IMR-90 (cell line): Measurements from ENCODE around the gene NADK2. TPM values are rescaled to one million over a fixed set of nuclear protein-coding genes. Genes with fewer than 3 reads are reported as not detected.

Experiments
- ATAC-seq: fragments of 200-7000 bp; cut with Tn5 transposase; 2 replicates; pipeline ENCODE4 v1.9.1; 2020; ENCODE audit warnings: low read depth, mild to moderate bottlenecking, moderate library complexity
- BruUV-seq: library from RNA; stranded (reverse); fragments of 400-500 nt; replicated peaks from 2 replicates; lab custom pipeline; 2021; lab: Mats Ljungman, UMichigan
- CTCF ChIA-PET: fragments of 300-600 bp; formaldehyde crosslinking; extraction: SDS; loops from one replicate; lab custom pipeline; 2021; ENCODE audit warnings: antibody characterized with exemption; lab: Yijun Ruan, JAX
- POLR2A ChIA-PET: fragments of 300-600 bp; sonication (Branson Sonifier 250); formaldehyde crosslinking; loops from one replicate; lab custom pipeline; 2022; ENCODE audit warnings: antibody characterized with exemption; ENCODE audit not compliant: unreplicated experiment; lab: Charles Lee
- DNase-seq: peaks from one replicate; pipeline ENCODE4 v3.0.0; 2013
- H2AFZ ChIP-seq: replicated peaks from 2 replicates; pipeline ENCODE3; 2013; ENCODE audit warnings: low read length, mild to moderate bottlenecking; ENCODE audit not compliant: poor library complexity
- H2AK5ac ChIP-seq: 2 replicates; pipeline ENCODE4 v1.6.1; 2013; ENCODE audit warnings: low read depth, low read length, inconsistent platforms
- H2AK9ac ChIP-seq: replicated peaks from 2 replicates; pipeline ENCODE3; 2013; ENCODE audit warnings: mild to moderate bottlenecking, low read depth, low read length, moderate library complexity; ENCODE audit not compliant: poor library complexity
- H2BK120ac ChIP-seq: 2 replicates; pipeline ENCODE4 v1.6.1; 2013; ENCODE audit warnings: low read depth, low read length, inconsistent platforms
- H2BK15ac ChIP-seq: 3 replicates; pipeline ENCODE4 v1.6.1; 2013; ENCODE audit warnings: low read depth, low read length, inconsistent platforms
- H2BK20ac ChIP-seq: 2 replicates; pipeline ENCODE4 v1.6.1; 2013; ENCODE audit warnings: low read depth, mild to moderate bottlenecking, inconsistent platforms, low read length, moderate library complexity
- H2BK5ac ChIP-seq: 2 replicates; pipeline ENCODE4 v1.6.1; 2013; ENCODE audit warnings: mild to moderate bottlenecking, low read depth, low read length, inconsistent platforms; ENCODE audit not compliant: poor library complexity, severe bottlenecking
- H3K14ac ChIP-seq: replicated peaks from 2 replicates; pipeline ENCODE4 v1.6.1; 2013; ENCODE audit warnings: low read depth, low read length, inconsistent platforms
- H3K18ac ChIP-seq: 2 replicates; pipeline ENCODE4 v1.6.1; 2013; ENCODE audit warnings: low read depth, low read length, control low read depth
- H3K23ac ChIP-seq: 2 replicates; pipeline ENCODE4 v1.6.1; 2013; ENCODE audit warnings: low read depth, low read length, inconsistent platforms
- H3K27ac ChIP-seq: 2 replicates; pipeline ENCODE4 v1.5.1; 2013; ENCODE audit warnings: mild to moderate bottlenecking, control low read depth, low read length; ENCODE audit not compliant: insufficient read depth
- H3K27me3 ChIP-seq: 2 replicates; pipeline ENCODE4 v1.6.1; 2013; ENCODE audit warnings: low read length; ENCODE audit not compliant: control insufficient read depth, insufficient read depth
- H3K36me3 ChIP-seq: 2 replicates; pipeline ENCODE4 v1.6.1; 2013; ENCODE audit warnings: low read length, mixed read lengths; ENCODE audit not compliant: control insufficient read depth, insufficient read depth
- H3K4ac ChIP-seq: 2 replicates; pipeline ENCODE4 v1.6.1; 2013; ENCODE audit warnings: low read depth, low read length, inconsistent platforms
- H3K4me1 ChIP-seq: 2 replicates; pipeline ENCODE4 v1.6.1; 2013; ENCODE audit warnings: low read length, mixed read lengths; ENCODE audit not compliant: control insufficient read depth, insufficient read depth
- H3K4me2 ChIP-seq: 2 replicates; pipeline ENCODE4 v1.6.1; 2013; ENCODE audit warnings: low read depth, mild to moderate bottlenecking, control low read depth, low read length, moderate library complexity
- H3K4me3 ChIP-seq: 2 replicates; pipeline ENCODE4 v1.5.1; 2013; ENCODE audit warnings: low read depth, mild to moderate bottlenecking, control low read depth, low read length, moderate library complexity; ENCODE audit not compliant: insufficient read depth
- H3K56ac ChIP-seq: 2 replicates; pipeline ENCODE4 v1.6.1; 2013; ENCODE audit warnings: low read length, inconsistent platforms; ENCODE audit not compliant: insufficient read depth; ENCODE audit errors: extremely low read depth
- H3K79me1 ChIP-seq, 2 experiments: 2 replicates each; pipeline ENCODE4 v1.6.1; 2013; ENCODE audit warnings: low read length in 2 of 2, inconsistent platforms in 1 of 2, low read depth in 1 of 2
- H3K9ac ChIP-seq: 2 replicates; pipeline ENCODE4 v1.6.1; 2013; ENCODE audit warnings: low read depth, low read length, control low read depth
- H3K9me1 ChIP-seq: 2 replicates; pipeline ENCODE4 v1.6.1; 2013; ENCODE audit warnings: low read length, inconsistent platforms; ENCODE audit not compliant: insufficient read depth
- H3K9me3 ChIP-seq: 2 replicates; pipeline ENCODE4 v1.6.1; 2013; ENCODE audit warnings: low read length; ENCODE audit not compliant: control insufficient read depth, insufficient read depth
- H4K20me1 ChIP-seq: 2 replicates; pipeline ENCODE4 v1.6.1; 2013; ENCODE audit warnings: low read length, inconsistent platforms; ENCODE audit not compliant: insufficient read depth
- H4K5ac ChIP-seq: 2 replicates; pipeline ENCODE4 v1.6.1; 2013; ENCODE audit warnings: mild to moderate bottlenecking, low read depth, low read length, control low read depth
- H4K8ac ChIP-seq, 2 experiments: 2 replicates each; pipeline ENCODE4 v1.6.1; 2013; ENCODE audit warnings: low read depth in 2 of 2, low read length in 2 of 2, control low read depth in 1 of 2, inconsistent platforms in 1 of 2
- H4K91ac ChIP-seq: 2 replicates; pipeline ENCODE4 v1.6.1; 2013; ENCODE audit warnings: low read depth, low read length, inconsistent platforms; ENCODE audit not compliant: insufficient read depth
- FOS ChIP-seq: fragments of 150-350 bp; IDR thresholded peaks from 2 replicates; pipeline ENCODE4 v1.6.1; 2016; ENCODE audit warnings: low read depth, low read length
- WGBS, 2 experiments: methylation state at CpG; one replicate each; pipeline versions ENCODE4 v1.1.5 to v1.1.7; 2013; ENCODE audit warnings: missing lambda C conversion rate in 2 of 2; ENCODE audit not compliant: insufficient read length in 1 of 2; ENCODE audit errors: extremely low coverage in 2 of 2; 5-methylcytosine and 5-hydroxymethylcytosine counted together
- dilution Hi-C: fragments of 300-500 bp; cut with HindIII; formaldehyde crosslinking; loops from one replicate; pipeline ENCODE4 v1.14.3; 2018; ENCODE audit warnings: low sequenced_read_pairs; ENCODE audit not compliant: unreplicated experiment
- in situ Hi-C: fragments of 300-500 bp; cut with MboI; formaldehyde crosslinking; loops from 3 replicates; pipeline ENCODE4 v1.14.3; 2019; ENCODE audit warnings: low sequenced_read_pairs, inconsistent platforms, mixed read lengths
- intact Hi-C: fragments of 100-400 bp; cut with micrococcal nuclease; formaldehyde crosslinking; loops from 2 replicates; pipeline ENCODE4 v1.10.0; 2022
- polyA plus RNA-seq, 3 experiments: library from polyadenylated mRNA; depleted of rRNA; stranded (reverse); fragments of >200 nt; gene quantifications; 2 replicates each; pipeline ENCODE4 v1.2.3, GENCODE V29; 2012; ENCODE audit warnings: low replicate concordance in 1 of 3
- total RNA-seq: library from RNA; depleted of rRNA; stranded (reverse); fragments of >200 nt; gene quantifications from 2 replicates; pipeline ENCODE4 v1.2.3, GENCODE V29; 2012

NADK2 gene
- total and polyA plus RNA-seq, 2 of the 4 experiments (the other 2 are of a cell fraction) = 7.4 to 17.4 TPM

DNA sequence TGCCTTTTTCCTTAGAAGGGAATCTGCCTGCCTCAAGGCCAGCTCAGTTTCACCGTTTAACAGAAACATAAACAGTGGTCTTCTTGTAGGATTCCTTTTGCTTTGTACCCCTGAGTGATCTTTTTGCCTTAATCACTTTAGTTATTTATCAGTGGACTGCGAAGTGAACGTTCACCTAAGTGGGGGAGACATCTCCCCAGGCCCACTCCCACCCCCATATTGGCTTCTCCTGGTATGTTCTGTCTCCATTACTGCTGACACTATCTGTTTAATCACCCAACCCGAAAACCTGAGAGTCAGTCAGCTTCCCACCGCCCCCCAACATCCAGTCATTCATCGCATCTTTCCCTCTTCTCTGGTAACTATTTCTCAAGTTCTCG is 88.4 kb downstream of the NADK2 start:
- no TSS peak for BruUV-seq
- no peaks in the 10 kb centered on the region for H3K9me3 ChIP-seq
- H3K4me1 ChIP-seq = peaks cover 18% of the 10 kb centered on the region
- ChIA-PET POLR2A (interaction anchor here (0.6 kb wide), 1 partner anchor 106 kb away, joined by 3 read pairs; no protein-coding TSS in a partner anchor), CTCF (interaction anchor here (0.7 to 2.1 kb wide), 2 partner anchors 74 to 92 kb away, joined by 3 to 6 read pairs; no protein-coding TSS in a partner anchor)
- peak overlapping the region; percentile 84 for H3K9ac ChIP-seq
- H2AK9ac ChIP-seq = peak overlapping the region; percentile 49
- H3K79me1 ChIP-seq = peaks cover 28 to 68% of the 10 kb centered on the region in 2 experiments
- intact Hi-C loops = loop anchor here (2.0 to 5.0 kb wide), 2 partner anchors 88 to 724 kb away; partner anchors contain the start of genes NADK2 and NIPBL
- peak overlapping the region; percentile 92 for H3K4me2 ChIP-seq
- dilution Hi-C loops = no loop called here
- H3K56ac ChIP-seq = 0 out of 2 replicates have a peak overlapping the region, but pooled peaks have one; percentile 9
- peak overlapping the region; percentile 73 for H3K4ac ChIP-seq
- TF ChIP-seq FOS = no peak
- H2BK20ac ChIP-seq = no peak overlapping the region; the same call in 1 of the 2 replicates
- no peaks in the 10 kb centered on the region for H3K27me3 ChIP-seq
- peak overlapping the region; percentile 28; the same call in 1 of the 3 replicates for H2BK15ac ChIP-seq
- peak overlapping the region; percentile 86 for H3K27ac ChIP-seq
- H2BK5ac ChIP-seq = peak overlapping the region; percentile 61
- DNase-seq = no peak
- peak overlapping the region in 1 of 2 experiments; percentile 68; a peak in 3 of 4 replicates for H4K8ac ChIP-seq
- peaks cover 3% of the 10 kb centered on the region; the same call in 1 of the 2 replicates for H3K9me1 ChIP-seq
- peaks cover 8% of the 10 kb centered on the region for H3K36me3 ChIP-seq
- peak overlapping the region; percentile 38 for H2AK5ac ChIP-seq
- peak overlapping the region; percentile 60 for H3K18ac ChIP-seq
- in situ Hi-C loops = no loop called here
- H2BK120ac ChIP-seq = peak overlapping the region; percentile 53
- peak overlapping the region; percentile 85 for H3K14ac ChIP-seq
- peak overlapping the region; percentile 84; the same call in 1 of the 2 replicates for H4K5ac ChIP-seq
- H3K23ac ChIP-seq = peak overlapping the region; percentile 63
- H4K20me1 ChIP-seq = no peaks in the 10 kb centered on the region
- peak overlapping the region; percentile 44; the same call in 1 of the 2 replicates for H4K91ac ChIP-seq
- ATAC-seq = no peak
- H3K4me3 ChIP-seq = peak overlapping the region; percentile 69
- no CpG with 5 or more reads among the region's 7 CpGs for WGBS, 2 experiments
- H2AFZ ChIP-seq = peak overlapping the region; percentile 19
